Panc1 (cell line): ENCODE measurements around the gene NRCAM. TPM values are rescaled to one million over a fixed set of nuclear protein-coding genes. Genes with fewer than 3 reads are reported as not detected.

Source experiments
- ATAC-seq: fragments of 200-7000 bp; cut with Tn5 transposase; 2 replicates; pipeline ENCODE4 v1.9.1; 2020; ENCODE audit warnings: mild to moderate bottlenecking, moderate library complexity
- BruUV-seq: library from RNA; stranded (reverse); fragments of 400-500 nt; replicated peaks from 2 replicates; lab custom pipeline; 2021; lab: Mats Ljungman, UMichigan
- CTCF ChIA-PET: fragments of 300-600 bp; sonication (Branson Sonifier 250); formaldehyde crosslinking; loops from one replicate; lab custom pipeline; 2022; ENCODE audit warnings: antibody characterized with exemption; lab: Charles Lee
- POLR2A ChIA-PET: fragments of 300-600 bp; sonication (Branson Sonifier 250); formaldehyde crosslinking; loops from one replicate; lab custom pipeline; 2022; ENCODE audit warnings: antibody characterized with exemption; lab: Charles Lee
- DNase-seq: peaks from one replicate; pipeline ENCODE4 v3.0.0-alpha.2; 2010; ENCODE audit warnings: low read depth, low spot score
- H3K27ac ChIP-seq: 2 replicates; pipeline ENCODE4 v1.5.1; 2011; ENCODE audit warnings: mild to moderate bottlenecking, low read length, inconsistent platforms
- H3K27me3 ChIP-seq: fragments of 200-500 bp; sonication (Bioruptor generic); 2 replicates; pipeline ENCODE4 v1.6.0; 2014; ENCODE audit warnings: low read length, inconsistent platforms; ENCODE audit not compliant: control insufficient read depth, insufficient read depth
- H3K36me3 ChIP-seq: fragments of 200-500 bp; sonication (Bioruptor generic); 2 replicates; pipeline ENCODE4 v1.5.1; 2014; ENCODE audit warnings: inconsistent platforms, mild to moderate bottlenecking, low read length, moderate library complexity; ENCODE audit not compliant: control insufficient read depth, insufficient read depth
- H3K4me1 ChIP-seq: 2 replicates; pipeline ENCODE4 v1.5.1; 2011; ENCODE audit warnings: inconsistent platforms, mild to moderate bottlenecking, low read length, moderate library complexity; ENCODE audit not compliant: control insufficient read depth, insufficient read depth
- H3K4me3 ChIP-seq, 2 experiments: 2 replicates each; pipeline ENCODE4 v1.5.1; 2011 to 2012; ENCODE audit warnings: low read depth in 2 of 2, low read length in 2 of 2, mild to moderate bottlenecking in 2 of 2, inconsistent platforms in 1 of 2, moderate library complexity in 1 of 2
- H3K9me3 ChIP-seq: fragments of 200-500 bp; sonication (Bioruptor generic); 2 replicates; pipeline ENCODE4 v1.5.1; 2014; ENCODE audit warnings: low read depth, mild to moderate bottlenecking, inconsistent platforms, low read length, moderate library complexity; ENCODE audit not compliant: control insufficient read depth, insufficient read depth
- POLR2AphosphoS5 ChIP-seq: IDR thresholded peaks from 2 replicates; pipeline ENCODE4 v1.6.1; 2012; ENCODE audit warnings: mild to moderate bottlenecking, low read depth, low read length, moderate library complexity
- SIN3A ChIP-seq: IDR thresholded peaks from 2 replicates; pipeline ENCODE4 v1.6.1; 2012; ENCODE audit warnings: low read depth, mild to moderate bottlenecking, low read length, moderate library complexity, borderline replicate concordance; ENCODE audit not compliant: insufficient read depth
- TCF7L2 ChIP-seq: IDR thresholded peaks from 2 replicates; pipeline ENCODE4 v1.6.1; 2011; ENCODE audit warnings: mild to moderate bottlenecking, low read depth, low read length, inconsistent platforms
- in situ Hi-C: cut with HindIII; loops from 2 replicates; pipeline ENCODE4 v1.10.0; 2016; ENCODE audit warnings: low sequenced_read_pairs, low pct_unique_long_range_greater_than_20kb
- intact Hi-C: fragments of 100-400 bp; cut with micrococcal nuclease; formaldehyde crosslinking; loops from one replicate; pipeline ENCODE4 v1.10.0; 2022; ENCODE audit not compliant: unreplicated experiment
- total RNA-seq: library from RNA; stranded (reverse); gene quantifications from one replicate; pipeline ENCODE4 v1.2.1, GENCODE V29; 2021; ENCODE audit not compliant: unreplicated experiment
- TF ChIP-seq, protein P1 (sequence below), 2 experiments: IDR thresholded peaks; 2 replicates each; pipeline ENCODE4 v1.6.1; 2011 to 2012; ENCODE audit warnings: low read depth in 2 of 2, control low read depth in 1 of 2, low read length in 1 of 2, mild to moderate bottlenecking in 1 of 2, moderate library complexity in 1 of 2; ENCODE audit not compliant: insufficient read depth in 1 of 2
- TF ChIP-seq, protein P2 (sequence below): fragments of 450-650 bp; IDR thresholded peaks from 2 replicates; pipeline ENCODE4 v1.5.1; 2017; ENCODE audit warnings: mild to moderate bottlenecking

NRCAM gene
- total RNA-seq, 1 experiment from 2014 or later: 0.21 TPM

DNA sequence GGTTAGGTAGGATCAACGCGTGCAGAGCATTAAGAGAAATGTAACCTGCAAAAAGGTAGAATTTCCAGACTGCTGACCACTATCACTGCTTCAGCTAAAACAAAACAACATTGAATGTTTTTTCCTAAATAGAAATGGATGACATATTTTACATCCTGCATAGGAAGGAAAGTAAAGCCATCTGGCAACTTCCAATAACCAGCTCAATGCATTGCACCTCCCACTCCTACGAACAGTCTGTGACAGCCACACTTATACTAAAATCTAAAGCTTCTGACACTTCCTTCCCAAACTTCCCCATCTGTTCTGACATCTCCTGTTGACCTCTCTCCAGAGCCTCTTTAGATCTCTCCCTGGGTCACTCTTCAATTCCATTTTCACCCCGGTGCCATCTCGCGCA is 47.1 kb downstream of the NRCAM start:
- H3K27me3 ChIP-seq: no peaks in the 10 kb centered on the region; the same call in 1 of the 2 replicates
- intact Hi-C loops (no loop called here), in situ Hi-C loops (no loop called here)
- ChIA-PET CTCF (no interaction called here), POLR2A (no interaction called here)
- BruUV-seq: no TSS peak
- H3K27ac ChIP-seq: no peak overlapping the region
- no peaks in the 10 kb centered on the region for H3K4me1 ChIP-seq
- TF ChIP-seq, protein P1, sequence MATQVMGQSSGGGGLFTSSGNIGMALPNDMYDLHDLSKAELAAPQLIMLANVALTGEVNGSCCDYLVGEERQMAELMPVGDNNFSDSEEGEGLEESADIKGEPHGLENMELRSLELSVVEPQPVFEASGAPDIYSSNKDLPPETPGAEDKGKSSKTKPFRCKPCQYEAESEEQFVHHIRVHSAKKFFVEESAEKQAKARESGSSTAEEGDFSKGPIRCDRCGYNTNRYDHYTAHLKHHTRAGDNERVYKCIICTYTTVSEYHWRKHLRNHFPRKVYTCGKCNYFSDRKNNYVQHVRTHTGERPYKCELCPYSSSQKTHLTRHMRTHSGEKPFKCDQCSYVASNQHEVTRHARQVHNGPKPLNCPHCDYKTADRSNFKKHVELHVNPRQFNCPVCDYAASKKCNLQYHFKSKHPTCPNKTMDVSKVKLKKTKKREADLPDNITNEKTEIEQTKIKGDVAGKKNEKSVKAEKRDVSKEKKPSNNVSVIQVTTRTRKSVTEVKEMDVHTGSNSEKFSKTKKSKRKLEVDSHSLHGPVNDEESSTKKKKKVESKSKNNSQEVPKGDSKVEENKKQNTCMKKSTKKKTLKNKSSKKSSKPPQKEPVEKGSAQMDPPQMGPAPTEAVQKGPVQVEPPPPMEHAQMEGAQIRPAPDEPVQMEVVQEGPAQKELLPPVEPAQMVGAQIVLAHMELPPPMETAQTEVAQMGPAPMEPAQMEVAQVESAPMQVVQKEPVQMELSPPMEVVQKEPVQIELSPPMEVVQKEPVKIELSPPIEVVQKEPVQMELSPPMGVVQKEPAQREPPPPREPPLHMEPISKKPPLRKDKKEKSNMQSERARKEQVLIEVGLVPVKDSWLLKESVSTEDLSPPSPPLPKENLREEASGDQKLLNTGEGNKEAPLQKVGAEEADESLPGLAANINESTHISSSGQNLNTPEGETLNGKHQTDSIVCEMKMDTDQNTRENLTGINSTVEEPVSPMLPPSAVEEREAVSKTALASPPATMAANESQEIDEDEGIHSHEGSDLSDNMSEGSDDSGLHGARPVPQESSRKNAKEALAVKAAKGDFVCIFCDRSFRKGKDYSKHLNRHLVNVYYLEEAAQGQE (IDR thresholded peaks at IDR 0.05; ENCODE audit: insufficient read depth in 1 of 2, low read depth in 2 of 2, low read length in 1 of 2): no peak
- TF ChIP-seq POLR2AphosphoS5: no peak
- TF ChIP-seq SIN3A: no peak
- TF ChIP-seq TCF7L2: no peak
- DNase-seq (no peak), ATAC-seq (no peak)
- no peaks in the 10 kb centered on the region for H3K9me3 ChIP-seq
- no peak overlapping the region for H3K4me3 ChIP-seq
- H3K36me3 ChIP-seq: no peaks in the 10 kb centered on the region

DNA sequence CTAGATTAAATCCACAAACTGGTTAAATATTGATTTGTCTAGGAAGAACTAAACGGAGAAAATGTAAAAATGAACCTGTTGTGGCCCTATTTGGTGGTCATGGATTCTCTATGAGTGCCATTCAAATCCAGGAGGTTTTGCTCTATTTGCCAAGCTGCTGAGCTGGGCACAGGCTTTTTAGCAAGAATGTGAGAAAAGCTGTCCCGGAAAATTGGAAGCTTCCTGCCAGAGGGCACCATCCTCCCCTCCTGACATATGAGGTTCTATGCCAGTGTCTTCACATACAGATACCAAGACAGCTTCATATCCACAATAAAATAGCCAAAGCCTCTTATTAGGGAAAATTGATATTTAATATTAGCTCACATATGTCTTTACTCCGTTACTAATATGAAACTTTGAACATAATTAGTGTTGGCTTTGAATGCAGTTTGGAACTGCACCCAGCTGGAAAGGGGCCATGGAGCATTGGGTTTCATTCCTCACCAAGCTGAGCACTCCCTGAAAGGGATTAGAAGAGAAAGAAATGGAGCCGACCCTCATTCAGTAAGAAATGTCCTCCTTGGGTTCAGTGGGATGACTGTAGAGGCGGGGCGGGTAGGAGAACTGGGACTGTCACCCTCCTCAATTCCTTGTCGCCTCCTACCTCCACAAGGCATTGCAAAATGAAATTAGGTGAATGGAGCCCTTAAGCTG is 47.8 kb downstream of the NRCAM start:
- Histone ChIP-seq H3K4me3 (no peak overlapping the region), H3K4me1 (no peaks in the 10 kb centered on the region), H3K36me3 (no peaks in the 10 kb centered on the region), H3K9me3 (no peaks in the 10 kb centered on the region), H3K27ac (no peak overlapping the region), H3K27me3 (no peaks in the 10 kb centered on the region; the same call in 1 of the 2 replicates)
- in situ Hi-C loops (no loop called here), intact Hi-C loops (no loop called here)
- POLR2A ChIA-PET: no interaction called here
- BruUV-seq: no TSS peak
- ATAC-seq: no peak
- no peak for TF ChIP-seq POLR2AphosphoS5
- TF ChIP-seq SIN3A: no peak
- TF ChIP-seq, protein P1 (IDR thresholded peaks at IDR 0.05; ENCODE audit: insufficient read depth in 1 of 2, low read depth in 2 of 2, low read length in 1 of 2): no peak
- no peak for TF ChIP-seq TCF7L2
- TF ChIP-seq, protein P2, sequence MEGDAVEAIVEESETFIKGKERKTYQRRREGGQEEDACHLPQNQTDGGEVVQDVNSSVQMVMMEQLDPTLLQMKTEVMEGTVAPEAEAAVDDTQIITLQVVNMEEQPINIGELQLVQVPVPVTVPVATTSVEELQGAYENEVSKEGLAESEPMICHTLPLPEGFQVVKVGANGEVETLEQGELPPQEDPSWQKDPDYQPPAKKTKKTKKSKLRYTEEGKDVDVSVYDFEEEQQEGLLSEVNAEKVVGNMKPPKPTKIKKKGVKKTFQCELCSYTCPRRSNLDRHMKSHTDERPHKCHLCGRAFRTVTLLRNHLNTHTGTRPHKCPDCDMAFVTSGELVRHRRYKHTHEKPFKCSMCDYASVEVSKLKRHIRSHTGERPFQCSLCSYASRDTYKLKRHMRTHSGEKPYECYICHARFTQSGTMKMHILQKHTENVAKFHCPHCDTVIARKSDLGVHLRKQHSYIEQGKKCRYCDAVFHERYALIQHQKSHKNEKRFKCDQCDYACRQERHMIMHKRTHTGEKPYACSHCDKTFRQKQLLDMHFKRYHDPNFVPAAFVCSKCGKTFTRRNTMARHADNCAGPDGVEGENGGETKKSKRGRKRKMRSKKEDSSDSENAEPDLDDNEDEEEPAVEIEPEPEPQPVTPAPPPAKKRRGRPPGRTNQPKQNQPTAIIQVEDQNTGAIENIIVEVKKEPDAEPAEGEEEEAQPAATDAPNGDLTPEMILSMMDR: no peak
- CTCF ChIA-PET: no interaction called here
- no peak for DNase-seq
